Measurements from ENCODE around the gene SPEM3. TPM values are rescaled to one million over a fixed set of nuclear protein-coding genes. Genes with fewer than 3 reads are reported as not detected.
A peak's percentile ranks its signal among the peaks of the same experiment; 100 is the strongest.

The SPEM3 gene
- total RNA-seq, 4 donors from 2014 or later, result not detected

DNA sequence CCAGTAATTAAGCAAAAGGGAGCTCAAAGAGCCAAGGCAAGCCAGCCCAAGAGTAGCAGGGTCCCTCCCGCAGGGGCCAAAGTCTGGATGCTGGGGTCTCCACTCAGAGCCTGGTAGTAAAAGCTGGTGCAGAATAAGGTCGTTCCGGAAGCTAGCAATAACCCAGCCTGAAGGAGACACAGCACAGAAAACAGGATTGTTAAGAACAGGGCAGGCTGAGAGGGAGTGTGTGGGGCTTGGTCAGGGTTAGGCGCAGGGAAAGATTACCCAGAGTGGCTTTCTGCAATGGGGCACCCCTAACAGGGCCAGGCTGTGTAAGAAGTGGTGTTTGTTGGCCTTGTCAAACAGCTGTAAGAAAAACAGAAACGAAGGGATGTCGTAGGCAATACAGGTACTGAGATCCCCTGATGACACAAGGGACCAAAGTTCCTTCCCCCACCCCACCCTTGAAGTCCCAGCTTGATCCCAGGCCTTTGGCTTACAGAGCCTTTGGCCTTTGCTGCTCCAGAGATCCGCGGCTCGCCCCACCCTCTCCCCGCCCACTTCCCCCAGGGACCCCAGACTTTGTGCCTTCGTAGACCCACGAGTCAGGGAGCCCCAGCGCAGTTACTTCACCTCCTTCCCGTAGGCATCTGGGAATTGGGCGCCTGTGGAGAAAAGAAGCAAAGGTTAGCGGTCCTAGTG lies 25.5 kb upstream of the SPEM3 start:
- intact Hi-C loops (cut with DNase I; ENCODE audit: low total_unique reads), result no loop called here
- peak; percentile 75 for DNase-seq
- Histone ChIP-seq H3K4me1 (peaks cover 13 to 32% (median 22%) of the 10 kb centered on the region in 4 donors), H3K36me3 (no peaks in the 10 kb centered on the region), H3K27me3 (peaks cover 17% of the 10 kb centered on the region), H3K9me3 (no peaks in the 10 kb centered on the region), H3K4me3 (peak overlapping the region; percentile 50 to 73 (median 58)), H3K27ac (peak overlapping the region; percentile 86 to 98 (median 94))
- in situ Hi-C loops (cut with MboI; ENCODE audit: low pct_ligation_motif_present in 1 of 4, low pct_unique_long_range_greater_than_20kb in 1 of 4, low sequenced_read_pairs in 3 of 4), result no loop called here
- TF ChIP-seq POLR2A (IDR thresholded peaks at IDR 0.05) (peak; percentile 3), EP300 (IDR thresholded peaks at IDR 0.05; ENCODE audit: low read depth) (no peak), POLR2AphosphoS5 (IDR thresholded peaks at IDR 0.05) (peak in 2 of 3 donors; percentile 41 to 44)
- WGBS, 2 donors (ENCODE audit: low coverage in 1 of 2), result 7 to 8% methylated on average over 2 to 14 of the region's 16 CpGs

DNA sequence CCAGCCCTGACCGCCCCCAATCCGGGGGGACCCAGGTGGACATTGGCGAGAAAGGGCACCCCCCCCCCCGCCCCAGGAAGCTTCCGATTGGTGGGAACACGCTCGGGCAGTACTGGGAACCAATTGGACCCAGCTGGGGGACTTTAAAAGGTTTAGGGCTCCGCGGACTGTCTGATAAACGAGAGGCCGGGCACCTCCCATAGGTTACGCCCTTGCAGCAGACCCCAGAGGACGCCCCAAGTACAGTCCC lies 25.0 kb upstream of the SPEM3 start:
- intact Hi-C loops (cut with DNase I; ENCODE audit: low total_unique reads) (no loop called here), in situ Hi-C loops (cut with MboI; ENCODE audit: low pct_ligation_motif_present in 1 of 4, low pct_unique_long_range_greater_than_20kb in 1 of 4, low sequenced_read_pairs in 3 of 4) (no loop called here)
- H3K27me3 ChIP-seq, result peaks cover 17% of the 10 kb centered on the region
- H3K4me1 ChIP-seq, result peaks cover 13 to 32% (median 22%) of the 10 kb centered on the region in 4 donors
- DNase-seq, result no peak
- peak overlapping the region; percentile 50 to 73 (median 58) for H3K4me3 ChIP-seq
- no peaks in the 10 kb centered on the region for H3K36me3 ChIP-seq
- H3K27ac ChIP-seq, result peak overlapping the region; percentile 86 to 98 (median 94)
- TF ChIP-seq EP300 (IDR thresholded peaks at IDR 0.05; ENCODE audit: low read depth), result no peak
- TF ChIP-seq, protein P1, sequence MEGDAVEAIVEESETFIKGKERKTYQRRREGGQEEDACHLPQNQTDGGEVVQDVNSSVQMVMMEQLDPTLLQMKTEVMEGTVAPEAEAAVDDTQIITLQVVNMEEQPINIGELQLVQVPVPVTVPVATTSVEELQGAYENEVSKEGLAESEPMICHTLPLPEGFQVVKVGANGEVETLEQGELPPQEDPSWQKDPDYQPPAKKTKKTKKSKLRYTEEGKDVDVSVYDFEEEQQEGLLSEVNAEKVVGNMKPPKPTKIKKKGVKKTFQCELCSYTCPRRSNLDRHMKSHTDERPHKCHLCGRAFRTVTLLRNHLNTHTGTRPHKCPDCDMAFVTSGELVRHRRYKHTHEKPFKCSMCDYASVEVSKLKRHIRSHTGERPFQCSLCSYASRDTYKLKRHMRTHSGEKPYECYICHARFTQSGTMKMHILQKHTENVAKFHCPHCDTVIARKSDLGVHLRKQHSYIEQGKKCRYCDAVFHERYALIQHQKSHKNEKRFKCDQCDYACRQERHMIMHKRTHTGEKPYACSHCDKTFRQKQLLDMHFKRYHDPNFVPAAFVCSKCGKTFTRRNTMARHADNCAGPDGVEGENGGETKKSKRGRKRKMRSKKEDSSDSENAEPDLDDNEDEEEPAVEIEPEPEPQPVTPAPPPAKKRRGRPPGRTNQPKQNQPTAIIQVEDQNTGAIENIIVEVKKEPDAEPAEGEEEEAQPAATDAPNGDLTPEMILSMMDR (IDR thresholded peaks at IDR 0.05), result peak in 1 of 5 experiments; percentile 14
- H3K9me3 ChIP-seq, result no peaks in the 10 kb centered on the region
- WGBS, 2 donors (ENCODE audit: low coverage in 1 of 2), result 0% methylated on average over 11 of the region's 13 CpGs; no CpG with 5 or more reads in 1 of the 2 donors

DNA sequence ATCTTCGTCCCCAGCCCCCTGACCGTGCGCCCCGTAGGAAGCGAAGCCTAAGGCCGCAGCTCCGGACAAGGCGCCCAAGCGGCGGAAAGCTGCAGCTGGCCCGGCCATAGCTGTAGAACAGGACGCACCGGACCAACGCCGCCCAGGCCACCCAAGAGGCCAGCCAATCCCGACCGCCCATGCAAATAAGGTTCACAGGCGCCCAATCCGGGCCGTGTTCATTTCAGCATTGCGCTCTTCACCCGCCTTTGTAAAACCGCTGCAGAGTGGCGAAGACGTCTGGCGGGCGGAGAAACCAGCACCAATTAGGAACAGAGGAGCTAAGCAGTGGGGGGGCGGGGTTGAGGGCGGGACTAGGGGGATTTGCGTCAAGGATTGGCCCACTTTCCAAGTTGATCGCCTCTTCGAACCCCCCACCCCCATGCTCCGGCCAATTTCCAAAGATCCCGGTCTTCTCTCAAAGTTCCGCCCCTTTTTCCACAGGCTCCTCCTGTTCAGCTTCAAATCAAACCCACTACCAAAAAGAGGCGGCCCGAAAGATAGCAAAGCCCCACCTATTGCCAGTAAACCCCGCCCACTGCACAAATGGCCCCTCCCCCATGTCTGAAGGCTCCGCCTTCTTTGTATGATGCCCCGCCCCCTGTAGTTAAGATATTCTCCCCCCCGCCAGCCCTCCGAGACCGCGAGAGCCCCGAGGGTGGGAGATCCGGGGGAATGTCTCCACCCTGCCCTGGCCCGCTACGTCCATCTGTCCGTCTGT lies 24.5 kb upstream of the SPEM3 start, which contains the start of gene TMEM256:
Gene TMEM256 (minus strand): TSS at position 121 of the 760 bp plus-strand sequence. CDS start 13 bp downstream, at position 108.
- intact Hi-C loops (cut with DNase I; ENCODE audit: low total_unique reads), result no loop called here

DNA sequence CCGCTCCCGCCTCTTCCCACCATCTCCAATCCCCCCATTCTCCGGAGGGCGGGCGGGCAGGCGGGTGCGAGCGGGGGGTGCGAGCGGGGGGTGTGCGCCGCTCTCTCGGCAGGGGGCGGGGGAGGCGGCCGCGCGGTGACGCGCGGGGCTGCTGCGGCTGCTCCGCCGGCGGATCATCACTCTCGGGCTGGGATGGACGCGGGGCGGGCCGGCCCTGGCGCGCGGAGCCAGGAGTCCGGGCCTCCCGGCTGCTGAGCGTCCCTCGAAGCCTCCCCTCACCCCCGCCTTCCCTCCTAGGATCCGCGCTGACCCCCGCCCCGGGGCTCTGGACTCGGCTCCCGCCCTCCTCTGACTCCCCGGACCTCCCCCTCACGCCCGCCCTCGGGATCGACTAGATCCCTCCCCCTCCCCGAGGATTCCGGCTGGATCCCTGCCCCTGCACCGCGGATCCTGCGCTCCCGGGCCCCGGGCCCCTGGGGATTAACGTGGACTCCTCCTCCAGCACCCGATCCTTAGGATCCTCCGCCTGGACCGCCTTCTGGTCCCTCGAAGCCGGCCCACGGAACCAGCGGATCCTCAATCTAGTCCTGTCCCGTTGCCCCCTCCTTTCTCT lies 23.8 kb upstream of the SPEM3 start:
- Histone ChIP-seq H3K9me3 (no peaks in the 10 kb centered on the region), H3K4me3 (peak overlapping the region; percentile 47 to 84 (median 66)), H3K27ac (peak overlapping the region; percentile 86 to 98 (median 94)), H3K4me1 (peaks cover 13 to 32% (median 22%) of the 10 kb centered on the region in 4 donors), H3K36me3 (no peaks in the 10 kb centered on the region), H3K27me3 (peaks cover 17% of the 10 kb centered on the region)
- in situ Hi-C loops (cut with MboI; ENCODE audit: low pct_ligation_motif_present in 1 of 4, low pct_unique_long_range_greater_than_20kb in 1 of 4, low sequenced_read_pairs in 3 of 4), result no loop called here
- no peak for DNase-seq
- TF ChIP-seq EP300 (IDR thresholded peaks at IDR 0.05; ENCODE audit: low read depth), result no peak
- TF ChIP-seq POLR2AphosphoS5 (IDR thresholded peaks at IDR 0.05), result peak in 2 of 3 donors; percentile 63 to 68
- TF ChIP-seq, protein P1 (IDR thresholded peaks at IDR 0.05), result no peak
- peak; percentile 39 for TF ChIP-seq POLR2A (IDR thresholded peaks at IDR 0.05)
- intact Hi-C loops (cut with DNase I; ENCODE audit: low total_unique reads), result no loop called here
- WGBS, 2 donors (ENCODE audit: low coverage in 1 of 2), result 4% methylated on average over 34 of the region's 65 CpGs; no CpG with 5 or more reads in 1 of the 2 donors

More for the DNA sequence above, 24.5 kb upstream of the SPEM3 start, which contains the start of gene TMEM256:
- no peaks in the 10 kb centered on the region for H3K9me3 ChIP-seq
- H3K4me3 ChIP-seq, result peak within 1 kb of the TSS; percentile 50 to 84 (median 66)
- peak within 1 kb of the TSS; percentile 86 to 98 (median 94) for H3K27ac ChIP-seq
- TF ChIP-seq POLR2AphosphoS5 (IDR thresholded peaks at IDR 0.05) (peak; percentile 99), POLR2A (IDR thresholded peaks at IDR 0.05) (peak; percentile 98), EP300 (IDR thresholded peaks at IDR 0.05; ENCODE audit: low read depth) (no peak)
- TF ChIP-seq, protein P1 (IDR thresholded peaks at IDR 0.05), result peak in 1 of 5 experiments; percentile 41
- in situ Hi-C loops (cut with MboI; ENCODE audit: low pct_ligation_motif_present in 1 of 4, low pct_unique_long_range_greater_than_20kb in 1 of 4, low sequenced_read_pairs in 3 of 4), result no loop called here
- peak; percentile 99 for DNase-seq
- 1% methylated on average over 38 of the region's 49 CpGs; no CpG with 5 or more reads in 1 of the 2 donors for WGBS, 2 donors (ENCODE audit: low coverage in 1 of 2)
- peaks cover 13 to 32% (median 22%) of the 10 kb centered on the region in 4 donors for H3K4me1 ChIP-seq
- no peaks in the 10 kb centered on the region for H3K36me3 ChIP-seq
- H3K27me3 ChIP-seq, result peaks cover 17% of the 10 kb centered on the region
